Measurements from ENCODE around the gene GEMIN8. TPM values are rescaled to one million over a fixed set of nuclear protein-coding genes. Genes with fewer than 3 reads are reported as not detected.

The GEMIN8 gene
- total RNA-seq, 1 donor from 2014 or later = 26.7 TPM

- DNase-seq (ENCODE audit: low read depth) = no peak
Measured at GRCh38 chrX:14015941-14016340, 13.8 kb downstream of the GEMIN8 start.

DNA sequence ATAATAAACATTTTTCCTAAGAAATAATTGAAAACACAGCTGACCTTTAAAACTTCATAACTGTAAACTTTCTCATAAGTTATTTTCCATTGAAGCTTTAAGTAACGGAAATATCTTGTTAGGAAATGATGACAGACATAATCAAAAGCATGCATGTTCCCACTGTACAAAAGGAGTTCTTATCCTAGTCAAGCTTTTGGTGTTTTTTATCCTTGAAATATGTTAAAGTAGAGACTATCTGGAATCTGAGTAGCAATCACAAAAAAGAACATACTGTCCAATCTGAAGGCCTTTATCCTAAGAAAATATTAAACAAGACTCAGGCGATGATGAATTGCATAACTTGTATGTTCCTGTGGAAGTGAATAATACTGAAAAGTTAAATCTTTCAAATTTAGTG is 14.4 kb downstream of the GEMIN8 start:
- DNase-seq (ENCODE audit: low read depth) = no peak

- no peak for DNase-seq (ENCODE audit: low read depth)
Measured at GRCh38 chrX:14014526-14014925, 15.2 kb downstream of the GEMIN8 start.

DNA sequence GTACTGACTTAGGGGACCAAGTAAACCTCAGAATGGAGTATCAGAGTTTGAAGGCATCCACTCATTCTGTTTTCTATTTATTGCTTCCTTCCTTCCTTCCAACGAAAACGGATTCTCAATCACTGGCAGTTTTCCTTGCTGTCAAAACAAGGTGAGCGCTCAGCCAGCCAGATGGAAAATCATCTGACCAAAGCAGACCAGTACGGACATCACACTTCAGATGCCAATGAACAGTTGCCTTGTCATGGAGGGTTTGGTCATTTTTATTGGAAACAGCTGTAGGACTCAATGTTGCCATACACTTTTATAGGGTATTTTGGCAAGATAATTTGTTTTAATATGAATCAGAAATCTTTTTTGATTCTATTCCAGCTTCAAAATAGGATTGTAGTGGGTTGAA is 16.6 kb downstream of the GEMIN8 start:
- no peak for DNase-seq (ENCODE audit: low read depth)

GRCh38 chrX:14010566-14010965 is 19.1 kb downstream of the GEMIN8 start:
- DNase-seq (ENCODE audit: low read depth) = no peak

GRCh38 chrX:14006540-14006939 is 23.2 kb downstream of the GEMIN8 start:
- no peak for DNase-seq (ENCODE audit: low read depth)

- no peak for DNase-seq (ENCODE audit: low read depth)
Measured at GRCh38 chrX:14003876-14004425, 25.7 kb downstream of the GEMIN8 start.

DNA sequence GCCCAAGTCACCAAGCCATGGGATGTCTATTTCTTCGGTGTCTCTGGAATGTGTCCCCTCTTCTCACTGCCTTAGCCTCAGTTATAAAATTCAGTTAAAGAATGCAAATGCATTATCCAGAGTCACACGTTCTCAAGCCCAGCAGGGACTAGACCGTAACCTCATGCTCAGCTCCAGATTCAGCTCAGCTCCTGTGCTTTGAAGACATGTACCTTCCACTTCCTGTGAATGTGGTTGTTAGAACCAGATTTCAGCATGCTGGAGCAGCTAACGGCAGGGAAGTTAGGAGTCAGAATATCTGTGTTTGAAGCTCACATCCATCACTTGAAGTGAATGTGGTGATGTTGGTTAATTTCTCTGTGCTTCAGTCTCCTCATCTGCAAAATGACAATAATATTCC is 26.7 kb downstream of the GEMIN8 start:
- DNase-seq (ENCODE audit: low read depth) = no peak

DNA sequence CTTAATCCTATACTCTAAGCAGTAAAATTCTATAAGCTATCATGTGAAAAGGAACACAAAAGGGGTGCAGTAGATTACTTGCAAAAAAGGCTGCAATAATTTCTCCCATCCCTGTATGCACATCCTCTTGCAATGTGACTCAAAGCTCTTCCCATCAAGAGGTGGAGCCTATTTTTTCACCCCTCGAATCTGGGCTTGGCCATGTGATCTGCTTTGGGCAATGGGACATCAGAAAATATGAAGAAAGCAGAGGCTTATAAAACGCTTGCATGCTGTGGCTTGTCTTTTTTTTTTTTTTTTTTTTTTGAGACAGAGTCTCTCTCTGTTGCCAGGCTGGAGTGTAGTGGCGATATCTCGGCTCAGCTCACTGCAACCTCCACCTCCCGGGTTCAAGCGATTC is 33.0 kb downstream of the GEMIN8 start:
- no peak for DNase-seq (ENCODE audit: low read depth)

DNA sequence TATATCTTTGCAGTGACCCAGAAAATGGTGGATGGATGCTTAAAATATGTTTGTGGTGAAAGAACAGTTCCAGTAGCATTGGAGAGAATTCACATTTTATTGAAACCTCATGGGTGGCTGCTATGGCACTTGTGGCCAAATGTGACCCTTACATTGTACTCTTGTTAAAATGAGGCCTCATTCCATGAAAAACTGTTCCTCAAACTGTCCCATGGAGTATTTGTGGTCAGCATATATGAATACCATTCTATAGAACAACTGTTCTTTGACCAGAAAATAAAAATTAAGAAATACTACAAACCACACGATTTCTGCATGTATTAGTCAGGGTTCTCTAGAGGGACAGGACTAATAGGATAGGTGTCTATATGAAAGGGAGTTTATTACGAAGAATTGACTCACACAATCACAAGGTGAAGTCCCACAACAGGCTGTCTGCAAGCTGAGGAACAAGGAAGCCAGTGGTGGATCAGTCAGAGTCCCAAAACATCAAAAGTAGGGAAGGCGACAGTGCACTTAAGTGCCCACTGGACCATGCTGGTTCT is 35.1 kb downstream of the GEMIN8 start:
- no peak for DNase-seq (ENCODE audit: low read depth)

GRCh38 chrX:13994104-13994503 is 35.6 kb downstream of the GEMIN8 start:
- no peak for DNase-seq (ENCODE audit: low read depth)

DNA sequence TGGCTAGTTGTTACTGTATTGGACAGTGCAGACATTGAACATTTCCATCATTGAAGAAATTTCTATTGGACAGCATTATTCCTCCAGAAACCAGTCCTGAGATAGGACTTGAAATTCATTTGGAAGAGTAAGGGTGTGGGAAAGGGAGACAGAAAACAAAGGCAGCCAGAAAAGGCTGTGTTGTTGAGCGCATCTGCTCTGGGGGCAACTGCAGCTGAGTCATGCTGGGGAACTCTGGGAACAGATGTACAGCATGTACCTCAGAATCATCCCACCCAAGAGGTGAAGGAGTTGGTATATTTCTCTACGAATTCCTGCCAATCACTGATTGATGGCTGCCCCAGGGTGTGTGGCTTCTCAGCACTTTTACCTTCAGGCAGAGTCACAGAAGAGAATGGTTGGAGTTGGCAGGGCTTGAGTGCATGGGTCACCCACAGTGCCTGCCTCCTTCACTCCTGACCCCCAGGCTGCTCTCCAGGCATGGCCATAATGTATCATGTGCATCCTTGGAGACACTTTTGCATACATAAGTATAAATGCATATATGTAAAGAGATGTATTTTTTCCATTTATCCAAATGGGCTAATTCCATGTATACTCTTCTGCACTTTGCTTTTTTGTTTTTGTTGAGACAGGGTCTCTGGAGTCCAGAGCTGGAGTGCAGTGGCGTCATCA is 39.4 kb downstream of the GEMIN8 start:
- no peak for DNase-seq (ENCODE audit: low read depth)

DNA sequence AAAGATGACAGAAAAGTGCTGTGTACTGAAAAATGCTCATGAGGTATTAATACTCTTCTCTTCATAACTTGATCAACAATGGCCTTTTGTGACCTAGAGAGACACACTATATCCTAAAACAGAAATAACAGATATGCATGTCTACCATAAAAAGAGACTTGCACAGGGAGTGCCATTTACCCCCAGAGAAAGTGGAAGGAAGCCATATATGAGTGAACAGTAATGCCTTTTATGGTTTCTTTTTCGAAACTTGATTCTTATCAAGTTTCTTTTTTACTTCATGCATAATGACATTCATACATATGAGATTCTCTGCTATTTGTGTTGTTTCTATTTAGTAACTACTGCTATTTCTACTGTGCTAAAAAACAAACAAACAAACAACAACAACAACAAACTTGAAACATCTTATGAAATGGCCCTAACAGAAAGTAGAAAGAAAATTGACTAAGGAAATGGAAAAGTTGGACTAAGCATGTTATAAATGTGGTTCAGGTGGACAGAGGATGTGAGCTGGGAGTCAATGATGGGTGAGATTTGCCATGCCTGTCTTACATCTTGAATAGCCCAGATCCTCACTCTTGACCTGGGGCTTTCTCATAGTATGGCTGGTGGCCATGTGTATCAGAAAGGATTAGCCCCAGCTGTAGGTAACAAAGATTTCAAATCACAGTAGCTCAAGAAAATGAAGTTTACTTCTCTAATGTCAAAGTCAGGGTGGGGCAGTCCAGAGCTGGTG is 43.8 kb downstream of the GEMIN8 start:
- DNase-seq (ENCODE audit: low read depth) = no peak

DNA sequence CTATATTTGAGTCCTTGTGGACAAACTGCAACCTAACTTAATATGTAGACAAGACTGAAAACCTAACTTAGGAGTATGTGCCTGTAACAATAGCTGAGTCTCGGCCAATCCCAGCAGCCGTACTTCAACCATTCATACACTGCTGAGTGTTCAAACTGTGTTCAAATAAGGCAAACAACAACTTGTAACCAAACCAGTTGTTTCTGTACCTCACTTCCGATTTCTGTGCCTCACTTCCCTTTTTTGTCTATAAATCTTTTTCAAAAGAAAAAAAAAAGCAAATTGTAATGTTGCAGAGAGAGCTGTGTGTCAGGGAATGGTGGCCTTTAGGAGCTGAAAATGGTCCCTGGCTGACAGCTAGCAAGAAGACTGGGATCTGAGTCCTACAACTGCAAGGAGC is 46.0 kb downstream of the GEMIN8 start:
- DNase-seq (ENCODE audit: low read depth) = no peak

GRCh38 chrX:13968198-13968597 is 61.5 kb downstream of the GEMIN8 start:
- peak; percentile 3 for DNase-seq (ENCODE audit: low read depth)

DNA sequence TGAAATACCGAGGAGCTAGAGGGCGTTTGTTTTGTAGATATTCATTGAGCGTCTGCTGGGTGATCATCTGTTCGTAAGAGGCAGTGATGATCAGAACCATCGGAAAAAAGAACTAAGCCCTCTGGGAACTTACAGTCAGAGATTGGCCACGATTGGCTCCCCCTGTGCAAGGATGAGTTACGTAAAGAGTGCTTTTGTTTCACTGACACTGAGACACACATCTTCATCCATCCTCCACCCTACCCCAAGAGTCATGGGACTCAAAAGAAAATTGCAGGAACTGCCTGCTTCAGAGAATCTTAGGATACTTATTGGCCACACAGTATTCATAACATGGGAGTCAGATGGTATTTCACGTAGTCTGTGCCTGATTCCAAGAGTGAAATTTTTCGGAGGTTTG is 62.1 kb downstream of the GEMIN8 start:
- no peak for DNase-seq (ENCODE audit: low read depth)

DNA sequence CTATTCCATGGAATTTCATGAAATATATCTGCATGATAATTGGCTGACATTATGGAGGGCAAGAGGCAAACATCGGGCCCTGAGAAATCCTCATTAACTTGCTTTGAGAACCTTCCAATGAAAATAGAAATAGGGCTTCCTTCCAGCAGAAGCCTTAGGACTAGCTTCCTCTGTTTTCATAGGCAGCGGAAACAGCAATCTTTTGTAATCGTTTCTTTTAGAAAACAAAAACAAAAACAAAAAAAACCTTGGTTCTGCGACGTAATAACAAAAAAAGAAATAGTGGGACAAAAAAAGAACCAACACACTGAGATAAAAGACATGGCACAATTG is 62.9 kb downstream of the GEMIN8 start:
- no peak for DNase-seq (ENCODE audit: low read depth)

- no peak for DNase-seq (ENCODE audit: low read depth)
Measured at GRCh38 chrX:13966071-13966792, 63.5 kb downstream of the GEMIN8 start.

- no peak for DNase-seq (ENCODE audit: low read depth)
Measured at GRCh38 chrX:13965531-13965930, 64.2 kb downstream of the GEMIN8 start.

GRCh38 chrX:13956998-13957397 is 72.7 kb downstream of the GEMIN8 start:
- no peak for DNase-seq (ENCODE audit: low read depth)
